Stimulated activated CD8-positive, alpha-beta memory T cell treated with anti-CD3 and anti-CD28 coated beads, Interleukin-12 subunit alpha, Interleukin-12 subunit beta, amount 100 ng/mL, for 24 hours (primary cell): ENCODE data around the gene LDB1.
A peak's percentile ranks its signal among the peaks of the same experiment; 100 is the strongest.

Experiments
- DNase-seq: peaks from one replicate; pipeline ENCODE4 v3.0.0-alpha.2; 2020; ENCODE audit errors: extremely low read depth

LDB1 gene

GRCh38 chr10:102120142-102120990, at the start of gene LDB1:
LDB1 (minus strand) TSS chr10:102120368; CDS start chr10:102120110, 258 bp downstream.
- peak; percentile 27 for DNase-seq

- DNase-seq: no peak
Measured at GRCh38 chr10:102167861-102168260, 47.7 kb upstream of the LDB1 start.

DNA sequence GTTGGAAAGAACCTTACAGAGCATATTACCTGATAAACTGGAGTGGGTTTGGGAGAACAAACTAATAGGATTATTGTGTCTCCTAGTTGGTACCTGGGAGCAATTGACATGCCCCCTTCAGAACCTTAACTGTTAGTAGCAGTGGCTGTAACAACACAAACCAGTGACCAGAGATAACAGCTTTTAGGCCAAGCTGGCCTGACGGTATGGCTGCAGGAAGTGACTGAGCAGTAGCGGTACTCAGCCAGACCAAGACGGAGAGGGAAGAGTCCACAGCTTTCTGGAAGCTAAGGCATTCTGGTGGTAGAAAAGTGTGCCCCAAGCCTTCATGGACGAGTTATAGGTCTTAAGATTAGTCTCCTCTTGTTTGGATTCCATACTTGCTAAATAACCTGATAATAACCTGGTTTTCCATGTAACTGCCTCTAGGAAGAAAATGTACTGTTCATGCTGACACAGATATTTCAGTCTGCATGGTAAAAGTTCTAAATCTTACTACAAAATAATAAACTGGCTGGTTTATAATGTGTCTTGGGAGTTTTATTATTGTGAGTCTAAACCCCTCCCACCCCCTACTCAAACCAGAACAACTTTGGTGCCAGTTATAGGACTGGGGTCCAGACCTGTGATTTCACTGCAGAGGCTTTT, 43.3 kb upstream of the LDB1 start:
- DNase-seq: no peak

DNA sequence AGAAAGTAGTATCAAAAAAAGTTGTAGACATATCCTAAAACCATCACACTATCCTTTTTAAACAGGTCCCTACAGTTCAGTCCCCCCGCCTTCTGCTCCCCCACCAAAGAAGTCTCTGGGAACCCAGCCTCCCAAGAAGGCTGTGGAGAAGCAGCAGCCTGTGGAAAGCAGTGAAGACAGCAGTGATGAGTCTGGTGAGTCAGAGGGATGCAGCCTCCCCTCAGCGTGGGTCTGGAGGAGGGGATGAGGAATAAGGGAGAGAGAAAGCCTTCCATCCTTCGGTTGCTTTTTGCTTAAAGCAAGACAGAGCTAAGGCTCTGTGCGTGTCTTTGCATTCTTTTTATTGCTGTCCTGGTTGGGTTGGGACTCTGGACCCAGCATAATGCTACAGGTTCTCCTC, 39.7 kb upstream of the LDB1 start:
- no peak for DNase-seq

DNA sequence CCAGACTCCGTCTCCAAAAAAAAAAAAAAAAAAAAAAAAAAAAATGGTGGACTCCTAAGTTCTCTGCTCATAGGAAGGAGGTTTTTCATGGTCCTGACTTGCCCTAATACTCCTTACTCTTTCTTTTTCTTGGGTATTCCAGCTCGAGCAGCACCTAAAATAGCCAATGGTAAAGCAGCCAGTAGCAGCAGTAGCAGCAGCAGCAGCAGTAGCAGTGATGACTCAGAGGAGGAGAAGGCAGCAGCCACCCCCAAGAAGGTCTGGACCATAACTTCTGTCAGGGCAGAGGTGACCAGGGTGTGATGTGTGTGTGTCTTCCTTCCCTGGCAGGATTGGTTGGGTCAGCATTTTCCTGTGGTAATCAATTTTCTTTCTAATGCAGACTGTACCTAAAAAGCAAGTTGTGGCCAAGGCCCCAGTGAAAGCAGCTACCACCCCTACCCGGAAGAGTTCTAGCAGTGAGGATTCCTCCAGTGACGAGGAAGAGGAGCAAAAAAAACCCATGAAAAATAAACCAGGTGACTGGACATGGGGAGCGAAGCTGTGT, 39.0 kb upstream of the LDB1 start:
- DNase-seq: no peak

GRCh38 chr10:102157224-102157623, 37.1 kb upstream of the LDB1 start:
- no peak for DNase-seq

DNA sequence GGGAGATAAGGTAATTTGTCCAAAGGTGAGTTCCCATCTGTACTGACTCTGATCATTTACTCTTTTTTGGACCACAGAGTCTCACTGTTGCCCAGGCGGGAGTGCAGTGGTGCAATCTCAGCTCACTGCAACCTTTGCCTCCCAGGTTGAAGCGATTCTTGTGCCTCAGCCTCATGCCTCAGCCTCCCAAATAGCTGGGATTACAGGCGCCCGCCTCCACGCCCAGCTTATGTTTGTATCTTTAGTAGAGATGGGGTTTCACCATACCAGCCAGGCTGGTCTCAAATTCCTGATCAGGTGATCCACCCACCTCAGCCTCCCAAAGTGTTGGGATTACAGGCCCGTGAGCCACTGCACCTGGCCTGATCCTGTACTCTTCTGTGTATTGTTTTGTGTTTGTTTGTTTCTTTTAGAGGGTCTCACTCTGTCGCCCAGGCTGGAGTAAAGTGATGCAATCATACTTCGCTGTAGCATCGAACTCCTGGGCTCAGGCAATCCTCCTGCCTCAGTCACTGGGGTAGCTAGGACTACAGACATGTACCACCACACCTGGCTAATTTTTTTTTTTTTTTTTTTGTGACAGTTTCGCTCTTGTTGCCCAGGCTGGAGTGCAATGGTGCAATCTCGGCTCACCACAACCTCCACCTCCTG, 34.4 kb upstream of the LDB1 start:
- no peak for DNase-seq

- no peak for DNase-seq
Measured at GRCh38 chr10:102153093-102153620, 33.0 kb upstream of the LDB1 start.

DNA sequence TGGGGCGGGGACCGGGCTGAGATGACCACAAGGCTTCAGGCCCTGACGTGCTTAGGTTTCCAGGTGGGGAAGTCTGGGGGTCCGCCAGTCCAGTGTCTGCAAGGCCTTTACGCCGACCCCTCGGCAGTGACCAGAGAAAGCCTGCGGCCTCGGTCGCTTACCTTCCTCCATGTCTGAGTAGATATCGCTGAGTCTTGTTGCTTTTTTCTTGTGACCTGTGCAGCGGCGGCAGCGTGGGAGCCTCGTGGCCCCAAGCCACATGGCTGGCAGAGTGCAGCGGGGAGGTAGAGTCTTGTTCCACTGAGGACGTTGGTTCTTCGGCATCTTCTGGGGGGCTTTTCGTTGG, 32.4 kb upstream of the LDB1 start:
- DNase-seq: peak; percentile 28

GRCh38 chr10:102151774-102152544, 31.8 kb upstream of the LDB1 start, which contains the start of gene NOLC1:
NOLC1 (plus strand) TSS chr10:102152389; CDS start chr10:102152411, 22 bp downstream.
- DNase-seq: peak; percentile 98

- DNase-seq: no peak
Measured at GRCh38 chr10:102150970-102151773, 31.0 kb upstream of the LDB1 start.

GRCh38 chr10:102148275-102148674, 28.1 kb upstream of the LDB1 start:
- no peak for DNase-seq

GRCh38 chr10:102147561-102147960, 27.4 kb upstream of the LDB1 start:
- DNase-seq: no peak

DNA sequence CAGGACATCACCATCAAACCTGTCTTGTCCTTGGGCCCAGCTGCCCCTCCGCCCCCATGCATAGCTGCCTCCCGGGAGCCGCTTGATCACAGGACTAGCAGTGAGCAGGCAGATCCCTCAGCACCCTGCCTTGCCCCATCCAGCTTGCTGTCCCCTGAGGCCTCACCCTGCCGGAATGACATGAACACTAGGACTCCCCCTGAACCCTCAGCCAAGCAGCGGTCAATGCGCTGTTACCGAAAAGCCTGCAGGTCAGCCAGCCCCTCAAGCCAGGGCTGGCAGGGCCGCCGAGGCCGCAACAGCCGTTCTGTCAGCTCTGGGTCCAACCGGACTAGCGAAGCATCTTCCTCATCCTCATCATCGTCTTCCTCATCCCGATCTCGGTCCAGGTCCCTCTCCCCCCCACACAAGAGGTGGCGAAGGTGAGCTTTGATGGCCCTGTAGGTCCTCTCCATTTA, 26.8 kb upstream of the LDB1 start:
- no peak for DNase-seq

DNA sequence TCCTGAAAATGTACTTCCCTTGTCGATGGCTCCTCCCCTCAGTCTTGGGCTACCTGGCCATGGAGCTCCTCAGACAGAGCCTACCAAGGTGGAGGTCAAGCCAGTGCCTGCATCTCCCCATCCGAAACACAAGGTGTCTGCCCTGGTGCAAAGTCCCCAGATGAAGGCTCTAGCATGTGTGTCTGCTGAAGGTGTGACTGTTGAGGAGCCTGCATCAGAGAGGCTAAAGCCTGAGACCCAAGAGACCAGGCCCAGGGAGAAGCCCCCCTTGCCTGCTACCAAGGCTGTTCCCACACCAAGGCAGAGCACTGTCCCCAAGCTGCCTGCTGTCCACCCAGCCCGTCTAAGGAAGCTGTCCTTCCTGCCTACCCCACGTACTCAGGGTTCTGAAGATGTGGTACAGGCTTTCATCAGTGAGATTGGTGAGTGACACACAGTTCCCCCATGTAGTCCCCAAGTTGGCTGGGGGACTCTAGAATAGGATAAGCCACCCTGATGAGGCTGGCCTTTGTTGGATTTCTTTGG, 21.5 kb upstream of the LDB1 start:
- no peak for DNase-seq

DNA sequence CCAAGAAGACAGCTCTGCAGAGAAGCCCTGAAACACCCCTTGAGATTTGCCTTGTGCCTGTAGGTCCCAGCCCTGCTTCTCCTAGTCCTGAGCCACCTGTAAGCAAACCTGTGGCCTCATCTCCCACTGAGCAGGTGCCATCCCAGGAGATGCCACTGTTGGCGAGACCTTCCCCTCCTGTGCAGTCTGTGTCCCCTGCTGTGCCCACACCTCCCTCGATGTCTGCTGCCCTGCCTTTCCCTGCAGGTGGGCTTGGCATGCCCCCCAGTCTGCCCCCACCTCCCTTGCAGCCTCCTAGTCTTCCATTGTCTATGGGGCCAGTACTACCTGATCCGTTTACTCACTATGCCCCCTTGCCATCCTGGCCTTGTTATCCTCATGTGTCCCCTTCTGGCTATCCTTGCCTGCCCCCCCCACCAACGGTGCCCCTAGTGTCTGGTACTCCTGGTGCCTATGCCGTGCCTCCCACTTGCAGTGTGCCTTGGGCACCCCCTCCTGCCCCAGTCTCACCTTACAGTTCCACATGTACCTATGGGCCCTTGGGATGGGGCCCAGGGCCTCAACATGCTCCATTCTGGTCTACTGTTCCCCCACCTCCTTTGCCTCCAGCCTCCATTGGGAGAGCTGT, 20.9 kb upstream of the LDB1 start:
- no peak for DNase-seq

DNA sequence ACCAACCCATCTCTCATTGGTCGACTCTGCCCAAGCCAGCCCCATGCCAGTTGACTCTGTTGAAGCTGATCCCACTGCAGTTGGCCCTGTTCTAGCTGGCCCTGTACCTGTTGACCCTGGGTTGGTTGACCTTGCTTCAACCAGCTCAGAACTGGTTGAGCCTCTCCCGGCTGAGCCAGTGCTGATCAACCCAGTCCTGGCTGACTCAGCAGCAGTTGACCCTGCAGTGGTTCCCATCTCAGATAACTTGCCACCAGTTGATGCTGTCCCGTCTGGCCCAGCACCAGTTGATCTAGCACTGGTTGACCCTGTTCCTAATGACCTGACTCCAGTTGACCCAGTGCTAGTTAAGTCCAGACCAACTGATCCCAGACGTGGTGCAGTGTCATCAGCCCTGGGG, 20.1 kb upstream of the LDB1 start:
- DNase-seq: no peak

GRCh38 chr10:102139281-102140110, 19.3 kb upstream of the LDB1 start:
- no peak for DNase-seq
